HG03103 (cell line): ENCODE measurements around the gene OBSL1.

Source experiments
- ATAC-seq: cut with Tn5 transposase; IDR thresholded peaks from one replicate; pipeline ENCODE4 v1.9.1; 2021; ENCODE audit warnings: low read depth; ENCODE audit not compliant: unreplicated experiment

Gene OBSL1

DNA sequence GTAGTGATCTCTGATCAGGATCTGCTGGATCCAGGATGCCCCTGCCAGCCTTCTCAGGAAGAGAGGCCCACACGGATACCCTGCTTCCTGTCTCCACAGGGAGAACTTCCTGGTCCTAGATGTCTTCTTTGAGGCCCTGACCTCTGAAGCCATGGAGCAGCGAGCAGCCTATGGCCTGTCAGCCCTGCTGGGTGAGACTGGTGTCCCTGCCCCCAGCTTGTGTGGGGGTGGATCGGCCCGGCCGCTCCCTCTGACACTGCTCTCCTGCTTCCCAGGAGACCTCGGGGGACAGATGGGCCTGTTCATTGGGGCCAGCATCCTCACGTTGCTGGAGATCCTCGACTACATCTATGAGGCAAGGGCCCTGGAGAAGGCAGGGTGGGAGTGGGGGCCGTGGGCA, 34.4 kb downstream of the OBSL1 start:
- ATAC-seq, result no peak

- ATAC-seq, result no peak
Observed at GRCh38 chr2:219536425-219536824, 34.9 kb downstream of the OBSL1 start.

DNA sequence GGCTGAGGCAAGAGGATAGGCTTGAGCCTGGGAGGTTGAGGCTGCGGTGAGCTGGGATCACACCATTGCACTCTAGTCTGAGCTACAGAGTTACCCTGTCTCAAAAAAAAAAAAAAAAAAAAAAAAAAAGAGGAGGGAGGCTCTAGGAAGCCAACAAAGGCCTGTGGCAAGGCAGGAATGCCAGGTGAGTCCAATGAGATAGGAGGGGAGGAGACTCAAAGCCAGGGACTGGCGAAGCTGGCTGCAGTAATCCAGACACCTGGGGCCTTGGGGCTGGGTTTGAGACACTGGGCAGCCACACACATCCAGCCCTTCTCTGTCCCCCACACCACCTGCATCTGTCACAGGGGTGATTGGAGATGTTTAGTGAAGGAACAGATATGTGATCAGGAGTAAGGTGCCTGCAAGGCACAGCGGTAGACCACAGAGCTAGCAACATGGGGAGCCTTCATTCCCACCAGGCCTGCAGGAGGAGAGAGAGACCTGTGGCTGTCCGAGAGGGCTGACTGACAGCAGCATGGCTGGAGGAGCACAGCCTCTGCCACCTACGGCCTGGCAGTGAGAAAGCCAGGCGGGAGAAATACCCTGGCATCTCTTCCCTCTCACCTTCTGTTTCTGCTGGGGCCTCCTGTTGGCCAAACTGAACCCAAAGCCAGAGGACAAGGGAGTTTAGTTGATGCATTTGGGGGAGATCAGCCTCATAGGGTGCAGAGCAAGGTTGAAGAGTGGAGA, 37.2 kb downstream of the OBSL1 start:
- no peak for ATAC-seq

GRCh38 chr2:219532378-219532649, 39.0 kb downstream of the OBSL1 start:
- no peak for ATAC-seq

DNA sequence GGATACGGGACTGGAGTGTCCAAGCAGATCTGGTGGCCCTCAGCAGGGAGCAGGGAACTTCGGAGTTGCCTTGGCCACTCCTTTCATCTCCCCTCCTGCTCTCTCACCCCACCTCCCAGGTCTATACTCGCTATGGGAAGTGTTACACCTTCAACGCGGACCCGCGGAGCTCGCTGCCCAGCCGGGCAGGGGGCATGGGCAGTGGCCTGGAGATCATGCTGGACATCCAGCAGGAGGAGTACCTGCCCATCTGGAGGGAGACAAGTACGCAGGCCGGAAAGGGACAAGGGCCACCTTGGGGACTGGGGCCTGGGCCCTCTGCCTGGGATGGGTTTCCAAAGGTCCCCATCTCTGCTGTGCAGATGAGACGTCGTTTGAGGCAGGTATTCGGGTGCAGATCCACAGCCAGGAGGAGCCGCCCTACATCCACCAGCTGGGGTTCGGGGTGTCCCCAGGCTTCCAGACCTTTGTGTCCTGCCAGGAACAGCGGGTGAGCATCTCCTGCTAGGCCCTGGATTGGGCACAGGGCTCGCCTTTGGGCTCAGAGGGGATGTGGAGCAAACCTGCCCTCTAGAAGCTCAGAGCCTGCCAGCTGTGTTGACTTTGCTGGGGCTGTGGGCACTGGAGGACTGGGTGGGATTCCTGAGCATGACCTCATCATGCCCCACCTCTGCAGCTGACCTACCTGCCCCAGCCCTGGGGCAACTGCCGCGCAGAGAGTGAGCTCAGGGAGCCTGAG, 39.5 kb downstream of the OBSL1 start:
- ATAC-seq, result no peak

DNA sequence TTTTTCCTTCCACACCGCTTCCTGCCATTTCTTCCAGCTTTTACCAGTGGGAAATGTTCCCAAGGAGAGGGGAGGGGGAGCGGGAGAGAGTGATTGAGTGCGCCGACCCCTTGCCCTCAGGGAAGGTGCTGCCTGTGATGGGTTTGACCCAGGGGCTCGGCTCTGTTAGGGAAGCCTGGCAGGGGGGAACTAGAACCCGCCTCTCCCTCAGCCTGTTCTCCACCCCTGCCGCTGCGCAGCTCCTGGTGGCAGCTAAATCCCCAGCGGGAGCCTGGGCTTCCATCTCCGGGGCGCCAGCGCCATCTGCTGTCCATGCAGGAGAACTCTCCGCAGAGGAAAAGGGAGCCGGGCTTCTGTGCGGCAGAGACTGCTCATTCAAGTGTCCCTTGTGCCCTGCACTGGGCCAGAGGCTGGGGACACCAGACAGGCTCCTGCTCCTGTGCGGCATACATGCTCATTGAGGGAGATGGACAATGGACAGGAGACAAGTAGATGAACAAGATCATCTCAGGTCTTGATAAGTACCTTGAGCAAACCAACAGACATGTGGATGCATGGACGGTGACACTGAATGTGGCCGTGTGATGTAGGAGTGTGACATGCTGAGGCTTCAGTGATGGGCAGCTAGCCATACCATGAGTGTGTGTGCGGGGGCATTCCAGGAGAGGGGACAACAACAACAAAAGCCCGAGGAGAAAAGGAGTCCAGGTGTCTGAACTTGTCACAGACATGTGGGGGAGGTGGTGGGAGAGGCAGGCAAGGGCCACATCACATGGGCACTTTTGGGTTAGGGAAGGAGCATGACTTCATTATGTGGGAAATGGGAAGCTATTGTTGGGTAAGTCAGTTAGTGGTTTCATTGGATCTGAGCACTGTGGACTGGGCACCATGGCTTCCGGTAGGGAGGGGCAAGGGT, 41.0 kb downstream of the OBSL1 start:
- peak; percentile 80 for ATAC-seq

GRCh38 chr2:219527472-219527871, 43.9 kb downstream of the OBSL1 start:
- ATAC-seq, result no peak

DNA sequence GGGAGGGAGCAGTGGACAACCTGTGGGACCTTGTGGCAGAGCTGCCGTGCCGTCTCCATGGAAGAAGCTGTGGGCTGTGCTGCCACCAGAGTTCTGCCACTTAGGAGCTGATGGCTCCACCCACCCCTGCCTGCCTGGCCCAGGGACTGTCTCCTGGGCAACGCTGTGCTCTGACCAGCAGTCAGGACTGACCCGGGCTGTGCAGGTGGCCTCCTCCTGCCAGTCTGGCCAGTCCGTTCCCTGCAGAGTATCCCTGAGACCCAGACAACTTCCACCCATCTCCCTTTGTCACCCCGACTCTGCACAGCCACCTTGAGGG, 44.3 kb downstream of the OBSL1 start:
- no peak for ATAC-seq

GRCh38 chr2:219526320-219527075, 44.8 kb downstream of the OBSL1 start:
- no peak for ATAC-seq

GRCh38 chr2:219525533-219526232, 45.7 kb downstream of the OBSL1 start:
- no peak for ATAC-seq

DNA sequence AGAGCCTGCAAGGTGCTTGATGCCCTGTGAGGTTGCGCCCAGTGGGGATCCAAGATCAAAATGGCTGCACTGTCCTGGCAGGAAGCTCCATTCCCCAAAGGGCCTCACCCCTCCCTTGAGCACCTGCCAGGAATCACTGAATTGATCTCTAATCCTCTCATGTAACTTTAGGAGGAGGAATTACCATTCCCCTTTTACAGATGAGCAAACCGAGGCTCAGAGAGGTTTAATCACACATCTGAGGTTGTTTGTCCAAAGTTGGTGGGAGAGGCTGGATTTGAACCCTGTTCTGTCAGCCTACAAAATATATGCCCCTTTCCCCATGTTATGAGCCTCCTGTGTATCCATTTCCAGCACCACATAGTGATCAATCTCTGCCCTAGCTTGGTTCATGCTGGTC, 46.5 kb downstream of the OBSL1 start:
- no peak for ATAC-seq

- no peak for ATAC-seq
Observed at GRCh38 chr2:219523031-219523671, 48.2 kb downstream of the OBSL1 start.

- ATAC-seq, result no peak
Observed at GRCh38 chr2:219522111-219523030, 49.0 kb downstream of the OBSL1 start.

GRCh38 chr2:219521066-219521880, 50.1 kb downstream of the OBSL1 start:
- no peak for ATAC-seq

DNA sequence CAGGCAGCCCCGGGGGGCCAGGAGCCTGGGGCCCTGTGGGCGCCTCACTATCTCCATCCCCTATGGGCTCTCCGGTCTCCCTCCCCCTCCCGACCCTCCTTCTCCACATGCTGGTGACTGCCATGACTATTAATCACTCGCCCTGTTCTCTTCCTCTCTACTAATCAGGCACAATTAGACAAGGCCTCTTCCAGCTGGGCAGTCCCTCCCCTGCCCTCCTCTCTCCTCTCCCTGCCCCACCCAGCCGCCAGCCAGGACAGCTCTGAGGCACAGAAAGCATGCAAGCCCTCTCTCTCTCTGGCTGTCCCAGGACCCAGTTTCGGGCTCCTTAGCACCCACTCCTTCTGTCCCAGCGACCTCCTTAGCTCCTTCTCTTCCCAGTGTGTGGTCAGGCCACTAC, 51.3 kb downstream of the OBSL1 start:
- ATAC-seq, result no peak

DNA sequence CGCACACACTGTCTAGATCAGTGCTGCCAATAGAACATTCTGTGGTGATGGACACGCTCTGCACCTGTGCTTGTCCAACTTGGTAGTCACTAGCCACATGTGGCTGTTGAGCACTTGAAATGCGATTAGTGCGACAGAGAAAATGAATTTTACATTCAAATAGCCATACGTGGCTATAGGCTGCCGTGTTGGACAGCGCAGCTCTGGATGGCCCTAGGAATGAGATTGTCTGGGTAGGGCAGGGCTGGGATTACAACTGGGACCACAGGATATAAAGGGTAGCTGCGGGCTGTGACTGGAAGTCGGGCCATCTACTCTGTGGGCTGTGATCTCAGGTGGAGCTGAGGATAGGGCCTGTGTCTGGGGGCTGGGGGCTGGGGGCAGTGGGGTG, 51.8 kb downstream of the OBSL1 start:
- no peak for ATAC-seq

DNA sequence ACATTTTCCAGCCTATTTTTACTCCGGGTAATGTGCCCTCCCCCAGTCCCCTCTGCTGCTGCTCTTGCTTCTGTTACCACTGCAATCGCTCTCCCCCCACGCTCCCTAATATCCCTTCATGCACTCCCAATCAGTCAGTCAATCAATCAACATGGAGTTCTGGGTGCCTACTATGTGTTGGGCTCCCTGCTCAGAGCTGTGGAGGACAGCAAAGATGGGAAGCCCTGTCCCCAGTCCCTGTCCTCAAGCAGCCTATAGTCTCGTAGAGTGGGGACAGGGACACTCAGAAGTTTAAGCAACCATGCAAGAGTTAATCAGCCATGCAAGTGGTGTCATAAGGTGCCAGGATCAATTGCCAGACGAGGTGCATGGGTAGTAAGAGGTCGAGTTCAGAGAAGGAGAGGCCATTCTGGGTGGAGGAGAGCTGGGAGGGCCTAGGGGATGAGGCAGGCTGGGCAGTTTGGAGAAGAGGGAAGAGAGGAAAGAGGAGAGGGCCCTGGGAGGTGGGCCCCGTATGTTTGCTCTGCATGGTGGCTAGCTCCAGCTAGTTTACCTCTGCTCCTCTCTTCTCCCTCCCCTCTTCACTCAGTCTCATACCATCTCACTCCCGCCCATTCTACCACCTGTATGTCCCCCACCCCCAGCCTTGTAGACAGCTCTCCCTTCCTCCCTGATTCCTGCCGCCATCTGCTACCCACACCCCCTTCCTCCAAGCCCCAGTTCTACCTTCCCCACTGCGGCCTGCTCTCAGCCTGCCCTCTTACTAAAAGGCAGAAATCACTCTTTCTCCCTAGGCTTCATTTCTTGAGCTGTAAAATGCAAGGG, 53.2 kb downstream of the OBSL1 start:
- no peak for ATAC-seq
